GM19238 (cell line): ENCODE data around the gene LNP1.
"Not testable (repeated sequence)": the region's sequence is repeated elsewhere in the genome, so short reads cannot be mapped to it uniquely, and the experiment has no call there.

Experiments
- DNase-seq: peaks from one replicate; pipeline ENCODE4 v3.0.0; 2011; ENCODE audit warnings: low spot score; ENCODE audit not compliant: insufficient read length

LNP1 gene

DNA sequence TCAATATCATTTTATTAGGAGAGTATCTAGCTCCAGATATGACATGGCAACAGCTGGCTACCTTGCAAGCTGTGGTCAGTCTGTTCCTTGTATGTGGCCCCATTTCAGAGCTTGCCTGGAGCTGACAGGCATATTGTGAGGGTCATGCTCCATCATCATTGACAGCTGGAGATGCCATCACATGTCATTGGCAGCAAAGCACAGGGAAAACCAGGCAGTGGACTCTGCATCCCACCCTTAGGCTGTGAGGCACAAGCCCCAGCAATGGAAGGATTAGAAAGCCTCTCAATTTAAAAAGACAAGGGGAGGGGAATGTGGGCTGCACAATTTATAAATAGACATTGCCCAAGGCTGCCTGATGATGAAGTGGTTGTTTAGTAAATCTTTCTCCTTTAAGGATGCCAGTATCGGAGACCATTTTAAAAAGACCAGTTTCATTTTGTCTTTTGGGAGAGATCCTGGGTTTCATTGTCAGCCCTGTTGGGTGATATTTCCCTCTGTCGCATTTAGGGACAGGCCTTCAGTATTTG lies 27.9 kb downstream of the LNP1 start:
- no peak for DNase-seq

DNA sequence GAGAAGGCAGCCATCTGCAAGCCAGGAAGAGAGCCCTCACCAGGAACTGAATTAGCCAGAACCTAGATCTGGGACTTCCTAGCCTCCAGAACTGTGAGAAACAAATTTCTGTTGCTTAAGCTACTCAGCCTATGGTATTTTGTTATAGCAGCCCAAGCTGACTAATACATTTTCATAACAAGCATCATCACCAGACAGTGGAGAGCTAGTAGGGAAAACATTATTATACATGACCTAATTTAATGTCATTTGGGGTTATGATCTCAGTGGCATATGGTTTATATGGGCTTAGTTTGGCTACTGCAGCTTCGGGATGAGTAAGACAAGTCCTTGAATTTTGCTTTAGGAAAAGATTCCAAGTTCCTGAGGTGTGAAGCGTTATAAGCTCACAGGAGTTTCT lies 35.6 kb downstream of the LNP1 start:
- DNase-seq: no peak

DNA sequence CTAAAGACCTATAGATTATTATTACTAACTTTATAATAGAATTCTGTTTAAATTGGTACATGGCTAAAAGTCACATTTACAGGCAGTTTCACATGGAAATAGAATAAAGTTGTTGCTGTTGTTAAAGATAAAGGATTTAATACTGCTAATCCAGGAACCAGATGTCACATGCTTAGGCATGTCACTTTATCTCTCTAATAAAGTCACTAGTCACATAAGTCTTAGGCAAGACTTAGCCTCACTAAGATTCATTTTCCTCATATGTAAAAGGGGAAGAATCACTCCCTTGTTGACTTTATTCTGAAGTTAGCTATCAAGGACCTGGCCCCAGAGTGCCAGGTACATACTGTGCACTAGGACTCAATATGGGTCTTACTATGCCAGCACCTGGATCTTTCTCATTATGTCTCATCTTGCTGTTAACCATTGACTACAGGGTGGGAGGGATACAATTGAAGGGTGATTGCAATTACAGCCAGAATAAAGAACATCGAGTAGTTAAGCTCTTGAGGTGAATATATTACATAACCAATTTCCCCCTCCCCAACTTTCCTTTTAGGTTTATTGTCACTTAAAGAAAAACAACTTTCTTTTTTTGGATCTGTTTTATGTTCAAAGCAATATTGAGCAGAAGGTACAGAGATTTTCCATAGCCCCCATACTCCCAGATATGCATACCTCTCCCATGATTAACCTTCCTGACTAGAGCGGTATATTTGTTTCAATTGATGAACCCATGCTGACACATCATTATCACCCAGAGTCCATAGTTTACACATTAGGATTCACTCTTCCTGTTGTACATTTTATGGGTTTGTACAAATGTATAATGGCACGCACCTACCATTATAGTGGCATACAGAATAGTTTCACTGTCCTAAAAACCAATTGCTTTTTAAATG lies 36.6 kb downstream of the LNP1 start:
- DNase-seq: no peak

DNA sequence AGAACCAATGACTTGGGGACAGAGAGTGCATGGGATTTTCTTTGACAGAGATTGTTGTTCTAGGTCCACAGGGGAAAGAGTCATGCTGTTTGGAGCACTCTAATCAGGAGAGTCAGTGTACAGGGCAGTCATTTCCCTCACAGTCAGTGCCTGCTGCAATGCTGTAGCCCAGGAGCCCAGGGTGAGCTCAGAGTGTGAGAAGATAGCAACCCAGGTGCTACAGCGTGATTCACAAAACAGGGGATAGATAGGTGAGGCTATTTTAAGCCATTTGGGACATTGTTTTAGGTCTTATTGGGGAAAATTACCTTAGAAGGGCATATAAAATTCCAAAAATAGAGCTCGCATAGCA lies 37.3 kb downstream of the LNP1 start:
- no peak for DNase-seq

DNA sequence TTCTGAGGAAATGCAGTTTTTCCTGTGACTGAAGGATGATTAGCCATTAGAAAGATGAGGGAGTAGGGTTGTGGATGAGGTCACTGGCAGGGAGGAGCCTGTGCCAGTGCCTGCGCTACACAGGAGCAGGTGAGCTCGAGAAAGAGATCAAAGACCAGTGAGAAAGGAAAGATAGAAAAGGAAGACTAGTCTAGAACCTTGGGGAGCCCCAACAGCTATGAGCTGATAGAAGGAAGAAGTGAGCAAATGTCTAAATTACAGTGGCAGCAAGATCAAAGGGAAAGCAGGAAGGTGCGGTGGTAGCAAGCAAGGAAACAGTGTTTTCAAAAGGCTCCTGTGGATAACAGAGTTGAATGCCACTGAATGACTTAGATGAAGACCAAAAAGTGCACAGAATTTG lies 39.6 kb downstream of the LNP1 start:
- no peak for DNase-seq

DNA sequence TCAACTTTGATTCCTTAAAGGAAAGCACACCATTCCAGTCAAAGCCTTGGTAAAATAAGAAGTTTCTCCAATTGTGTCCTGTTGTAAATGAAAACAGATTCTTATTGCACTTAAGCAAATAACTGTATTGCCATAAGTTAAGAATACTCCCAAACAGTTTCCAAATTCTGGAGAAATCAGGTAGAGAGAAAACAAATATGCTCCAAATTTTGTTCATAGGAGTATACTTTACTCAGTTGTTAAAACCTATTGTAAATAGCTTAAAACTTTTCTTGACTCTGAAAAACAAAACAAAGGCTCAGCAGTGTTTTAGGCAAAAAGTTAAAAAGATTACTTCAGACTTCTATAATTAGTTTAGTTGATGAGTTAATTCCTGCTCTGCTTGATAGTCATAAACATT lies 42.4 kb downstream of the LNP1 start:
- DNase-seq: no peak

DNA sequence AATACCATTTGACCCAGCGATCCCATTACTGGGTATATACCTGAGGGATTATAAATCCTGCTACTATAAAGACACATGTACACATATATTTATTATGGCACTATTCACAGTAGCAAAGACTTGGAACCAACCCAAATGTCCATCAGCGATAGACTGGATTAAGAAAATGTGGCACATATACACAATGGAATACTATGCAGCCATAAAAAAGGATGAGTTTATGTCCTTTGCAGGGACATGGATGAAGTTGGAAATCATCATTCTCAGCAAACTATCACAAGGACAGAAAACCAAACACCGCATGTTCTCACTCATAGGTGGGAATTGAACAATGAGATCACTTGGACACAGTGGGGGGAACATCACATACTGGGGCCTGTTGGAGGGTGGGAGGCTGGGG lies 45.7 kb downstream of the LNP1 start:
- not testable (repeated sequence) for DNase-seq

DNA sequence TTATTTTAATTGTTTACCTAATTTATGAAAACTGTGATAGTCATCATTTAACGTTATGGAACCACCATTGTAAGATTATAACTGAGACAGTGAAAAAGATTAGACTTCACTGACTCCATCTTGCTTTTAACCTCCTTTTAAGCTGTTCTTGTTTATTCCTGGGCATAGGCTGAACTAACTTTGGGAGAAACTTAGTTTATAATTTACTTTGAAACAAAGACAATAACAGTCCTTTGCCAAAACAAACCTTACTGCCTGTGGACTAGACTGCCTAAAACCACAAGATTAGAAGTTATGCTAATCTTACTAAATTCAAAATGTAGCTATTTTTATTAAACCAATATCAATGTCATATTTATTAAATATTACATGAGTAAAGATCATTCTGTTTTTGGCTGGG lies 46.7 kb downstream of the LNP1 start:
- DNase-seq: no peak

DNA sequence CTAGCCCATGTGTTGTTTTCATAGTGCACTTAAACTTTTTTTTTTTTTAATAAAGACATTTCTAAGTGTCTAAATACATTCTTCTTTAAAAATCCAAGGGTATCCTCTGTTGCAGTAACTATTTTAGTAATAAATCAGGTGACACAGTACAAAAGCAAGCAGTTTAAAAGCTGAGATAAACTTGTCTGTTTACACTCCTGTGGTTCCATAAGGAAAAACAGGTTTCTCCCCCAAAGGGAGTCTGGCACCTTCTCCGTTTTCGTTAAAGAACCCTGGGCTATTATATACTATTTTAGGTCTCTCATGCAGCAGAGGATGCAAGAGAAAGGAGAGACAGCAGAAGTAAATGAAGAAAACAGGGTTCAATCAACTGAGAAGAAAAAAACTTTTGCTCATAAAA lies 47.9 kb downstream of the LNP1 start:
- DNase-seq: no peak

DNA sequence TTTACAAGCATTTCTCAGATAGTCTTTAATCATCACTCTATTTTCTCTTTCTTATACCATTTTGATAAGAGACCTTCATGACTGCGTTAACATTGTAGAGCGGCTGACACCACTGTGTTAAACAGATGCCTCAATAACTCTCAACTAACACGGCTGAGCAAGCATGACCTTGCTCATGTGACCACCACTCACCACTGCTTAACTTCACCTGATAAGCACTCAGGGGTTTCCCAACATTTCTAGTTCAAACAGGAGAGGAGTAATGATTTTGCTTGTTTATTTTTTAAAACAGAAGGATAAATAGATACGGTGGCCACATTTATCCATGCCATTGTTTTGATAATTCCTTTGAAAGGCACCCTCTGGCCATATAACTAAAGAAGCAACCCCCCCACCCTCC lies 53.3 kb downstream of the LNP1 start:
- no peak for DNase-seq

DNA sequence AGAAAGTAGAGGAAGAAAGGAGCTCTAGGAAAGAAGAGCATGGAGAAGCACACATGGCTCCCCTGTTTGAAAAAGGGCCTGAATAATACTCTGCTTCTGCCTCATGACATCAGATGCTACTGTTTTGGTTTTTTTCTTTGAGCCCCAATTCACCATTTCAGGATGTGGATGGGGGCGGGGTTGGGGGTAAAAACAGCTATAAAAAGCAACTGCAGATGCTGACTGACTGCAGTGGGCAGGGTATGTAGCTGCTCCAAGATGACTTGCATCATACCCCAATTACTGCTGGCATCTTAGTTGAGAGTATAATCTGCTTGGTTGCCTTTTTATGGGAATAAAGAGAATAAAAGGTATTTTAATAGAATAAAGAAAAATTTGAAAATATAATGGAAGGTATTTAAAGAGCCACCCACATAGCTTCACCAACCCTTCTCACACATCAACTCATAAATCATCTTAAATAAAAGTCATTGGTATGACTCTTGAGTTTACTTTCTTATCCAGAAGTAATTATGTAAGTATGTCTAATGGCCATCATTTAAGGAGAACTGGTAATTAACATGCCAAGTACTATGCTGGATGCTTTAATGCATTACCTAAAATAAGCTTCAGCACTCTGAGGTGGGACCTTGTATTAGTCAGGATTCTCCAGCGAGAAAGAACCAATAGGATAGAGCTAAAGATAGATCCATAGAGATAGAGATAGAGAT lies 54.7 kb downstream of the LNP1 start:
- DNase-seq: no peak

DNA sequence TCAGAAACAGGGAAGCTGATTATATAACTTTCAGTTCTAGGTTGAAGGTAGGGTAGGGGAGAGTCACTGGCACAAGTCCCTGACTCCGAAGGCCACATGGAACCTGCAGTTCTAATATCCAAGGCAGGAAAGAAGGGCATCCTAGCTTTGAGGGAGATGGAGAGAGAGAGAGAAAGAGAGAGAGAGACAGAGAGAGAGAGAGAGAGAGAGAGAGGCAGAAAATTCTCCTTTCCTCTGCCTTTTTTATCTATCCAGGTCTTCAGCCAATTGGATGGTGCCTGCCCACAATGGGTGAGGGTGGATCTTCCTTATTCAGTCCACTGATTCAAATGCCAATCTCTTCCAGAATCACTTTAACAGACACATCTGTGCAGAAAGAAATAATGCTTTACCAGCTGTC lies 55.4 kb downstream of the LNP1 start:
- no peak for DNase-seq

DNA sequence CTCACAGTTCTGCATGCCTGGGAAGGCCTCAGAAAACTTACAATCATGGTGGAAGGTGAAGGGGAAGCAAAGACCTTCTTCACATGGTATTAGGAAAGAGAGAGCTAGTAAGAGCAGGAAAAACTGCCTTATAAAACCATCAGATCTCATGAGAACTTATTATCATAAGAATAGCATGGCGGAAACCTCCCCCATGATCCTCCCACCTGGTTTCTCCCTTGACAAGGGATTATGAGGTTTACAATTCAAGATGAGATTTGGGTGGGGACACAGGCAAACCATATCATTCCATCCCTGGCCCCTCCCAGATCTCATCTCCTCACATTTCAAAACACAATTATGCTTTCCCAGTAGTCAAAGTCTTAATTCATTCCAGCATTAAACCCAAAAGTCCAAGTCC lies 56.5 kb downstream of the LNP1 start:
- DNase-seq: no peak

DNA sequence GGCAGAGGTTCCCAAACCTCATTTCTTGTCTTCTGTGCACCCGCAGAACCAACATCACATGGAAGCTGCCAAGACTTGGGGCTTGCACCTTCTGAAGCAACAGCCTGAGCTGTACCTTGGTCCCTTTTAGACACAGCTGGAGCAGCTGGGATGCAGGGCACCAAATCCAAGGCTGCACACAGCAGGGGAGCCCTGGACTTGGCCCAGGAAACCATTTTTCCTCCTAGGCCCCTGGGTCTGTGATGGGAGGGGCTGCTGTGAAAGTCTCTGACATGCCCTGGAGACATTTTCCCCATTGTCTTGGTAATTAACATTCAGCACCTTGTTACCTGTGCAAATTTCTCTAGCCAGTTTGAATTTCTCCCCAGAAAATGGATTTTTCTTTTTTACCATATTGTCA lies 57.5 kb downstream of the LNP1 start:
- DNase-seq: no peak

DNA sequence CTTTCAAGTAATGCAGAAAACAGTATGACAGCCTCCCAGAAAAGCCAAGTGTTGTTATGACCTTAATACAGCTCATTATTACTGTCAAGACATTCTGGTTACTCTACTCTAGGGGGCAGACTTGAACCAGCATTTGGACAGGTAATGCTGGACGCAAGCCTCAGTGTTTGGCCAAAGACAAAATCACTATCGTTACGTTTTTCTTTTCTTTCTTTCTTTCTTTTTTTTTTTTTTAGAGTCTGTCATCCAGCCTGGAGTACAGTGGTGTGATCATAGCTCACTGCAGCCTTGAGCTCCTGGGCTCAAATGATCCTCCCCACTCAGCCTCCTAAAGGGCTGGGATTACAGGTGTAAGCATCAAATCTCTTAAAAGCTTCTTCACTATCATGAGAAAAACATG lies 61.7 kb downstream of the LNP1 start:
- DNase-seq: peak; percentile 18

DNA sequence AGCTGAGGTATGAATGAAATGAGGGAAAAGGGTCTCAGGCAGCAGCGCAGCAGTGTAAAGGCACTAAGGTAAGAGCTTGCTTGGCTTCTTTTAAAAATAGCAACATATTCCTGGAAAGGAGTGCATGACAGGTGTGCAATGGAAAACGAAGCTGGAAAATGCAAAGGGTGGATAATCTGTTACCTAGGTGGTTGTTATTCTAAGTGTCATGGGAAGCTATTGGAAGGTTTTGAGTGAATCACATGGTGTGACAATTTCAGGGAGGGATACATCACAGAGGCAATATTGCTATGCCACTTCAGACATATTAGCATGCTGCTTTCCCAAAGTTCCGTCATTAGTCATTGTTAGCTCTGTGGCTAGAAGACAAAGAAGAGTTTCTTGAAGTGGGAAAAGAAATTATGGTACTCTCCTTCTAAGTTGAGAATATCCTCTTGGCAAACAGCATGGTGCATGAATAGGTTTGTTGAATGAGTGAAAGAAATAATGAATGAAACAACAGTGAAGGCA lies 62.4 kb downstream of the LNP1 start:
- DNase-seq: no peak

DNA sequence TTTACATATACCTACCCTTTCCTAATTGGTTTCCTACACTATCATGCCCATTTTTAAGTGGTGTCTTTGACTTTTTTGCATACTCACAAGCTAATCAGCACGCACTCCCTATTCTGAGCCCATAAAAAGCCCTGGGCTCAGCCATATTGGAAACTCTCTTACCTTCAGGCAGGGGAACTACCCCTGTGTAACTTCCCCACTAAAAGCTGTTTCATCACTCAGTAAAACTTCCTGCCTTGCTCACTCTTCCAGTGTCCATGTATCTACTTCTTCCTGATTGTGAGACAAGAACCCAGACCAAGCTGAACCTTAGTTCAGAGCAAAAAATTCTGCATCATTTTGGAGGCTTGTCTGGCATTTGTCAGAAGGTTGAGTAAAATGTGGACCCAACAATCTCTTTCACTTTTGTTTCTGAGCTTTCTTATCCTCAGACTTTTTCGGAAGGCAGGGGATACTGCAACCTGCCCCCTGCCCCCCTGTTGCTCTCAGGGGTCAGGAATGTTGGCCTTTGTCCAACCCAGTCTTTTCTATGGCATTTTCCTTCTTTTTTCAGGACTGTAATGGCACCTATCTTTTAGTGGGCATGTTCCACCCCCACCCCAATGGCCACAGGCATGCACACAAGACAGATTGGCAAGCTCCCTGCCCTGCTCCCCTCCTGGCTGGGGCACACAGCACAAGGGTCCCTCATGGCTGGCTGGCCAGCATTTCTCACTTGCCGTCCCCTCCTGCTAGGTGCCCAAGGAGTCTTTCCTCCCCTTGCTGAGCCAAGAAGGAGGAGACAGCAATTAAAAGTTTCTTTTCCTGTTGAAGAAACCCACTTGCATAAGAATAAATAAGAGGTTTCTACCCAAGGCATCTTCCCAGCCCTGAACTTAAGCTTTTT lies 64.8 kb downstream of the LNP1 start:
- no peak for DNase-seq

DNA sequence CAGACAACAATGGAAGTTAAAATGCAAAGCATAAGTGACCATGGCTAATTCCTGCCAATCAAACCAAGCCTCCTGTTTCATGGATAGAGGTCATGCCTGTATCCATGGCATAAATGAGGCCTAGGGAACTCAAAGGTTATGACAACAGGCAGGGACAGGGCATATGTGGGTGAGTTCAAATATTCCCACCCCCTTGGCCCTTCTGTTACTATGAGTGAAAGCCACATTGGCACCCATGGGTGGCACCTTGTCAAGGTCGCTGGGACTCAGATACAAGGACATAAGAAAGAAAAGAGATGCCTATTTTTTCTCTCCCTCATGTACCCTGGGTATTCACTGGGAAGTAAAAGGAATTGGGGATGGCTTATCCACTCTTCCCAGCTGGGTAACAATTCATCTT lies 65.8 kb downstream of the LNP1 start:
- DNase-seq: no peak

DNA sequence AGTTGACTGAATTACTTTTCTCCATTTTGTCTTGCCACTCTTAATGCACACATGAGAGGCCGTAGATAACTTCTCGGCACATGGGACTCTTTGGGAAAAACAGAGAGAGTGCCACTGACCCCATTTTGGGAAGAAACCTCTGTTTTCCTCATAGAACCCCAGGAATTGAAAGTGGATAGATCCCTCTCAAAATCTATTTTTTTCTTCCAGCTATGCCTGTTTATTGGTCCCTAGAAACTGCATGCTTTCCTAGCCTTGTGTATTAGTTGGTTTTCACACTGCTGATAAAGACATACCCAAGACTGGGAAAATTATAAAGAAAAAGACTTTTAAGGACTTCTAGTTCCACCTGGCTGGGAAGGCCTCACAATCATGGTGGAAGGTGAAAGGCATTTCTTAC lies 67.3 kb downstream of the LNP1 start:
- DNase-seq: no peak

DNA sequence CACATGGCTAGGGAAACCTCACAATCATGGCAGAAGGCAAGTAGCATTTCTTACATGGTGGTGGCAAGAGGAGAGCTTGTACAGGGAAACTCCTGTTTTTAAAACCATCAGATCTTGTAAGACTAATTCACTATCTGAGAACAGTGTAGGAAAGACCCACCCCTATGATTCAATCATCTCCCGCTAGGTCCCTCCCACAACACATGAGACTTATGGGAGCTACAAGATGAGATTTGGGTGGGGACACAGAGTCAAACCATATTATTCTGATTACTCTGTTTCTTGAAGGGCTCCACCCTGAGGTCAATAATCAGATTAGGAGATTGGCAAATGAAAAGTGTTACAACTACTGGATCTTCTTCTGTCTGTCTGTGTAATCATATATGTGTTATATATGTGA lies 69.6 kb downstream of the LNP1 start:
- no peak for DNase-seq

DNA sequence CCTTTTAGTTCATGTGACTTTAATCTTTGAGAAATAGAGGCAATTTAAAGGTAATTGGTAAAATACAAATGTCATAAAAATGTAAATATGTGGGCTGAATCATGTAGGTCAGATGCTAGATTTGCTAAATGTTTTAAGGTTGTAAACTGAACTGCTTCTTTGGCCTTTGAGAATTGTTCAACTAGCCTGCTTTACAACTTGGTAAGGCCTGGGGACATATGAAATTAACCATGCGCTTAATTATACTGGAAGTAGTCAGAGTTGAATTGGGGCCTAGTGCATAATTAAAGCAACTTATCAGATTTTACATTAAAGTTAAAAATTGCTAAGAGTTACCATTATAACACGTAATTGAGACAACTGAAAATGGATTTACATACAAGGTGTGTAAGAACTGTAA lies 70.1 kb downstream of the LNP1 start:
- no peak for DNase-seq
